ENCODE measurements around the gene NME7.

DNA sequence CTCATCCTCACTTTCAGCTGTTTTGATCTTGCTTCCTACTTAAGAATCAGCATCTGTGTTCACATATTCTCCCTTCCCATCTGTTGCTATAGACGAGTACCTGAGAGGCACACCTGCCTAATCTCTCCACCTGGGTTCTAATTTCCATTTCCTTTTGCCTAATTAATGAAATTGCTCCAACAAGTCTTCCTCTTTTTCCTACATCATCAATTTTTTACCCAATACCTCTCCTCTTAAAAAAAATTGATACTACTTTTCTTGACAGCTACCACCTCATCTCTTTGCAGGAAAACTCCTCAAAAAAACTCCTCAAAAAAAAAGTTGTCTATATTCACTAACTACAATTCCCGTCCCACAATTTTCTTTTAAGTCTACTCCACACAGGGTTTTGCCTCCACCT, 71.8 kb downstream of the NME7 start:
- no peak for TF ChIP-seq POLR2A (IDR thresholded peaks at IDR 0.05)
- TF ChIP-seq, protein P1, sequence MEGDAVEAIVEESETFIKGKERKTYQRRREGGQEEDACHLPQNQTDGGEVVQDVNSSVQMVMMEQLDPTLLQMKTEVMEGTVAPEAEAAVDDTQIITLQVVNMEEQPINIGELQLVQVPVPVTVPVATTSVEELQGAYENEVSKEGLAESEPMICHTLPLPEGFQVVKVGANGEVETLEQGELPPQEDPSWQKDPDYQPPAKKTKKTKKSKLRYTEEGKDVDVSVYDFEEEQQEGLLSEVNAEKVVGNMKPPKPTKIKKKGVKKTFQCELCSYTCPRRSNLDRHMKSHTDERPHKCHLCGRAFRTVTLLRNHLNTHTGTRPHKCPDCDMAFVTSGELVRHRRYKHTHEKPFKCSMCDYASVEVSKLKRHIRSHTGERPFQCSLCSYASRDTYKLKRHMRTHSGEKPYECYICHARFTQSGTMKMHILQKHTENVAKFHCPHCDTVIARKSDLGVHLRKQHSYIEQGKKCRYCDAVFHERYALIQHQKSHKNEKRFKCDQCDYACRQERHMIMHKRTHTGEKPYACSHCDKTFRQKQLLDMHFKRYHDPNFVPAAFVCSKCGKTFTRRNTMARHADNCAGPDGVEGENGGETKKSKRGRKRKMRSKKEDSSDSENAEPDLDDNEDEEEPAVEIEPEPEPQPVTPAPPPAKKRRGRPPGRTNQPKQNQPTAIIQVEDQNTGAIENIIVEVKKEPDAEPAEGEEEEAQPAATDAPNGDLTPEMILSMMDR (IDR thresholded peaks at IDR 0.05): no peak
